ENCODE data around the gene PPT2.

Gene PPT2

DNA sequence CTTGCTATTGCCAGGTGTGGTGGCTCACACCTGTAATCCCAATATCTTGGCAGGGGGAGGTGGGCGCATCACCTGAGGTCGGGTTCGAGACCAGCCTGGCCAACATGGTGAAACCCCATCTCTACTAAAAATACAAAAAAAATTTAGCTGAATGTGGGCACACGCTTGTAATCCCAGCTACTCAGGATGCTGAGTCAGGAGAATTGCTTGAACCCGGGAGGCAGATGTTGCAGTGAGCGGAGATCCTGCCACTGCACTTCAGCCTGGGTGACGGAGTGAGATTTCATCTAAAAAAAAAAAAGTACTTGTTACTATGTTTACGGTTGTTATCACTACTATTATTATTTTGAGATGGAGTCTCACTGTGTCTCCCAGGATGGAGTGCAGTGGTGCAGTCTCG is 3.0 kb downstream of the PPT2 start:
- ATAC-seq, result no peak
- no peaks in the 10 kb centered on the region for H3K9me3 Mint-ChIP-seq
- H3K27ac Mint-ChIP-seq, result no peak overlapping the region
- no peak overlapping the region for H3K4me3 Mint-ChIP-seq
- H3K27me3 Mint-ChIP-seq, result no peaks in the 10 kb centered on the region
- H3K4me1 Mint-ChIP-seq, result peaks cover 35% of the 10 kb centered on the region
- DNase-seq, result no peak

DNA sequence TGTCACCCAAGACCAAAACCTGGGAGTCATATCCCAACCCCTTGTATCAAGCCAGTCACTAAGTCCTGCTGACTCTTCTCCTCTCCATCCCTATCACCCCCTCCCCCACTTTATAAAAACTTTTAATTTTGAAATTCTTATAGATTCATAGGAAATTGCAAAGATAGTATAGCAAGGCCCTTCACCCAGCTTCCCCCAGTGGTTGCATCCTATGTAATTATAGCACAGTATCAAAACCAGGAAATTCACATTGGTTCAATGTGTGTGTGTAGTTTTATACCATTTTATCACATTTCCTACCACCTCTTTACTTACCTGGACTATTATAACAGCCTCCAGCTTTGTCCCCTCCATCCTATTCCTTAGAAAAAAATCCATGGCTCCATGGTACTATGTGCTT is 4.1 kb downstream of the PPT2 start:
- Mint-ChIP-seq H3K27ac (no peak overlapping the region), H3K4me3 (no peak overlapping the region), H3K27me3 (no peaks in the 10 kb centered on the region), H3K4me1 (peaks cover 23% of the 10 kb centered on the region), H3K9me3 (no peaks in the 10 kb centered on the region)
- ATAC-seq (no peak), DNase-seq (no peak)

DNA sequence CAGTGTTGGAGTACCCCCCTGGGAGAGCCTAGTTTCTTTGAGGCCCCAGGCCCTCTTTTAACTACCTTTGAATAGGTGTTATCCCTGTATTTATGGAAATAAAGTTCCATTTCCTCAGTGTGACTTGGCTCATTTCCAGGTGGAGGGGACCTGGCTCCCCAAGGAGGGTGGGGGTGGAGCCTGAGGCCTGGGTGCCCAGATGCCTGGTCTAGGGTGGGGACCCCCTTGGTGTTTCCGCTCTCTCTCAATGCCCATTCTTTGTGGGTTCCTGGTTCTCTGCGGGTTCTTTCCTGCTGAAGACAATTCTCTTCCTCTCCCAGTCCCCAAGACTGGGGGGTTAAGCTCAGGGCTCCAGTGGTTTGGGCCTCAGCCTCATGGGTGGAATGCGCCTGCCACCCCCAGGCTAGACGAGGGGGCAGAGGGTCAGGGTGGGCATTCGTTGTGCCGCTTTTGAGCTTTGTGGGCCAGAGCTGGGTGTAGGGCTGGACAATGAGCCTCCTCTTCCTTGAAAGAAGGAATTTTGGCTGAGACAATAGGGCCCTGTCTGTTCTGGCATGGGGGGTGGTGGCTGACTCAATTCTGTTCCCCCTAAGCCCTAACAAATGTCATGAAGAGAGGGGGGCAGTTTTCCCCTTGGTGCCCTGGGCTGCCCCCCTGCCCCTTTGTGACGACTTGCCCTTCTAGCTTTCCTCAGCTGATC is 9.8 kb downstream of the PPT2 start:
- ATAC-seq, result no peak
- no peaks in the 10 kb centered on the region for H3K9me3 Mint-ChIP-seq
- H3K27me3 Mint-ChIP-seq, result no peaks in the 10 kb centered on the region
- no peak for DNase-seq
- H3K4me3 Mint-ChIP-seq, result no peak overlapping the region
- H3K4me1 Mint-ChIP-seq, result peaks cover 7% of the 10 kb centered on the region
- H3K27ac Mint-ChIP-seq, result peak overlapping the region in 1 of 2 donors; percentile 74

DNA sequence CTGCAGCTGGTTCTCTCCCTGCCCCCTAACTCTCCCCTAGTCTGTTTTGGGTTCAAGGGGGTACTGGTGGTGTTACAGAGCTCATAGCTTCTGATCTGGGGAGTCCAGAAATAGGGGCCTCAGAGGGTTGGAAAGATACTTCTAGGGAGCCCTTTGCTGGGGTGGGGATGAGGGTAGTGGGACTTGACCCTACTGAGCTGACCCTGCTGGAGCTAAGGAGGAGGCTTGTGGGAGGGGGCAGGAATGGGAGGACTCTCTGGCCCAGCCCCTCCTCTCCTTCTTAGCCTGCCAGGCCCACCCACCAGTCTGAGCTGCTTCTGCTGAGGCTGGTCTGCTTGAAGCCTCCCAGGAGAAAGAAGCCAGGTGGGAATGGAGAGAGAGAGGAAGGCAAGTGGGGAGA is 10.4 kb downstream of the PPT2 start, which contains the start of gene EGFL8:
Gene EGFL8 (plus strand): TSS at position 301 of the 400 bp plus-strand sequence. CDS start 1,571 bp downstream, outside the sequence.
- ATAC-seq (no peak), DNase-seq (no peak)
- Mint-ChIP-seq H3K27me3 (no peaks in the 10 kb centered on the region), H3K4me3 (no peak within 1 kb of the TSS), H3K4me1 (peaks cover 7% of the 10 kb centered on the region), H3K9me3 (no peaks in the 10 kb centered on the region), H3K27ac (peak within 1 kb of the TSS in 1 of 2 donors; percentile 74)

DNA sequence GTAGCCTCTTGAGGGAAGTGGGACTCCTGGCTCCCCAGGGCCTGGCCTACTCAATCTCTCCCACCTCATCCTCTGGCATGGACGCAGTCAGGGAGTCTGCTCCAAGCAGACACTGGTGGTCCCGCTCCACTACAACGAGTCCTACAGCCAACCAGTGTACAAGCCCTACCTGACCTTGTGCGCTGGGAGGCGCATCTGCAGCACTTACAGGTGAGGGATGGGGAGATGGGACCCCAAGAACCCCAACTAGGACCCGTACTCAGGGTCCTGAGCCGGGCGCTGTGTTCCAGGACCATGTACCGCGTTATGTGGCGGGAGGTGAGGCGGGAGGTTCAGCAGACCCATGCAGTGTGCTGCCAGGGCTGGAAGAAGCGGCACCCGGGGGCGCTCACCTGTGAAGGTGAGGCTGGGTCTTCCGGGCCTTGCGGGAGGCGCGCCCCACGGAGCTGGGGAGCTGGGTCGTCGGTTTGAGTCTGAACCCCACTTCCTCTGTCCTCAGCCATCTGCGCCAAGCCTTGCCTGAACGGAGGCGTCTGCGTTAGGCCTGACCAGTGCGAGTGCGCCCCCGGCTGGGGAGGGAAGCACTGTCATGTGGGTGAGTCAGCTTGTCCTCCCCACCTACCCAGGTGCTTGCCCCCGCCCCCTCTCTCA is 12.6 kb downstream of the PPT2 start:
- Mint-ChIP-seq H3K27me3 (no peaks in the 10 kb centered on the region), H3K27ac (no peak overlapping the region), H3K4me3 (no peak overlapping the region), H3K4me1 (peaks cover 13% of the 10 kb centered on the region), H3K9me3 (no peaks in the 10 kb centered on the region)
- ATAC-seq (no peak), DNase-seq (no peak)

DNA sequence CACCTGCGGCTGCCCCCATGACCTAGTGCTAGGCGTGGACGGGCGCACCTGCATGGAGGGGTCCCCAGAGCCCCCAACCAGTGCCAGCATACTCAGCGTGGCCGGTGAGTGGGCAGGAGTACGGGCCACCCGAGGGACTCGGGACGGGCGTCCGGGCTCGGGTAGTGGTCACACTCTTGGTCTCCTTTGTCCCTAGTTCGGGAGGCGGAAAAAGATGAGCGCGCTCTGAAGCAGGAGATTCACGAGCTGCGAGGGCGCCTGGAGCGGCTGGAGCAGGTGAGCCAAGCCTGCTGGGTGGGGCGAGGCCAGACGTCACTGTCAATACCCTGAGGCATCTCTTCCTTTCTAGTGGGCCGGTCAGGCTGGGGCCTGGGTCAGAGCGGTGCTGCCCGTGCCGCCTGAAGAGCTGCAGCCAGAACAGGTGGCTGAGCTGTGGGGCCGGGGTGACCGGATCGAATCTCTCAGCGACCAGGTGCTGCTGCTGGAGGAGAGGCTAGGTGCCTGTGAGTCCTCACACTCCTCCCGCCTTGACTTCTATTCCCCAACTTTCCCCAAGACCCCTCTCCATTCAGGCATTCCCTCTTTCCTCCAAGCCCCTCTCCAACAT is 13.3 kb downstream of the PPT2 start:
- DNase-seq (no peak), ATAC-seq (no peak)
- Mint-ChIP-seq H3K4me3 (no peak overlapping the region), H3K27ac (peak overlapping the region; percentile 5 to 16), H3K27me3 (no peaks in the 10 kb centered on the region), H3K4me1 (peaks cover 14% of the 10 kb centered on the region), H3K9me3 (no peaks in the 10 kb centered on the region)

DNA sequence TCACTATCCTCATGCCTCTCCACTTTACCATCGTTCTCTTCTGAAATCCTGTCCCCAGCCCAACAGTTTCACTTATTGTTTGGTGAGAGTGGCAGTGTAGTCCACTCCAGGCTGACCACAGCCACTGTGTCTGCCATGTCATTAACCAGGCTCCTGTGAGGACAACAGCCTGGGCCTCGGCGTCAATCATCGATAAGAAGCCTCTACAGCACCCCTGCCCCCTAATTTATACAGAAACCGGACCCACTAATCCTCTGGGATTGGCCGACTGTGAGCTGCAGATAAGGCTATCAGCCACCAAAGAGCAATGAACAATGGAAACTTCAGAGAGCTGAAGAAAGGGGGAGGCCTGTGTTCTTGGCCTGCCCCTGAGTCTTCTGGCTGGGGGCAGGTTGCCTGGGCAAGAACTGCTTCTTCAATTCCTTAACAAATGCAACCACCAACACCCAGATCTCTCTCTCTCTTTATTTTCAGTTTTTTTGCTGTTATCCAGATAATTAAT is 13.9 kb downstream of the PPT2 start:
- DNase-seq, result no peak
- no peak for ATAC-seq
- Mint-ChIP-seq H3K4me1 (peaks cover 17% of the 10 kb centered on the region), H3K4me3 (no peak overlapping the region), H3K27me3 (no peaks in the 10 kb centered on the region), H3K9me3 (no peaks in the 10 kb centered on the region), H3K27ac (peak overlapping the region; percentile 16 to 37)

DNA sequence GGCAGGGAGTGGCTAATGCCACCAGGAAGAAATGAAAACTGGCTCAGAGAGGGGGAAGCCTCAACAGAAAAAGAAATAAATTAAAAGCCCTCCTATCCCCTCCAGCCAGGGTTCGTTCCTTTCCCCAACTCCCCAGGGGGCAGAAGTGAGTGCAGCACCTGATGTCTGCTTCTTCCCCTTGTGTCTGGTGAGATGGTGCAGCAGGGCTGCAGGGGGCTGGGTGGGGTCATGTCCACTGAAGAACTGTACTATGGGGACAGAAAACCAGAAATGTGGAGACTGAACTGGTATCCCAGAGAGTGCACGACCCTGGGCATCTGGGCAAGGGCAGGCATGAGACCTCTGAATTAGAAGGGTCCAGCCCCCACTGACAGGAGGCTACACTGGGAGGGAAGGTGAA is 14.4 kb downstream of the PPT2 start:
- no peaks in the 10 kb centered on the region for H3K27me3 Mint-ChIP-seq
- no peak overlapping the region for H3K4me3 Mint-ChIP-seq
- no peak for ATAC-seq
- DNase-seq, result no peak
- H3K4me1 Mint-ChIP-seq, result peaks cover 22% of the 10 kb centered on the region
- peak overlapping the region in 1 of 2 donors; percentile 37 for H3K27ac Mint-ChIP-seq
- no peaks in the 10 kb centered on the region for H3K9me3 Mint-ChIP-seq

DNA sequence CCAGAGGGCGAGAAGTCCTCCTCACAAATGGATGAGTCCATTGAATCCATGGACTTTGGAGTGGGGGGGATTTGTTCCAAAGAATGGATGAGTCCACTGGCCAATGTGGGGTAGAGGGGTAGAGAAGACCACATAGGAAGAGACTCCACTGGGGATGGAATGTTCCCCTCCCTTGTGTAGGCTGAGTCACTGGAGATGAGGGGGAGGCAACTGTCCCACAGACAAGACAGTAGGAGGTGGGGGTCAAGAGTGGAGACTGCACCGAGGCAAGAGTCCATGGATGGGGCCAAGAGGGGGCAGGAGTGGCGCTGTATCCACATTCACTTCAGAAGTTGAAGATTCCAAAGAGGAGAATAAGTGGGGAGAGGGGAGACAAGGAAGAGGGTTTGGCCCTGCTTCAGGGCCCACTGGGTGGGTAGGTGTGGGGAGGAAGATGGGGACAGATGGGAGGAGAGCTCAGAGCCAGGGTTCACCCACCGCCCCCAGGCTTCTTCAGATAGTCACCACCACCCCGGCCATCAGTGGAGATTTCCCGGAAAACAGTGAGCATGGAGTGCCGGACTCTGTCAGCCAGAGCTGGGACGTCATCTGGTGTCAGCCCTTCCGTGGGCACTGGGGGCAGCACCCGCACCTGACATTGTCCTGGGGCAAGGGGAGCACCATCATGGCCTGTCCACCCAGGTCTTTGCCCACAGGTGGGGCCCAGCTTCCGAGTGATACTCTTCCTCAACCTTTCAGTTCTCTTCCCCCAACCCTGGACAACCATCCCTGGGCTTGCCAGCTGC is 15.1 kb downstream of the PPT2 start:
- peak overlapping the region; percentile 16 to 35 for H3K27ac Mint-ChIP-seq

DNA sequence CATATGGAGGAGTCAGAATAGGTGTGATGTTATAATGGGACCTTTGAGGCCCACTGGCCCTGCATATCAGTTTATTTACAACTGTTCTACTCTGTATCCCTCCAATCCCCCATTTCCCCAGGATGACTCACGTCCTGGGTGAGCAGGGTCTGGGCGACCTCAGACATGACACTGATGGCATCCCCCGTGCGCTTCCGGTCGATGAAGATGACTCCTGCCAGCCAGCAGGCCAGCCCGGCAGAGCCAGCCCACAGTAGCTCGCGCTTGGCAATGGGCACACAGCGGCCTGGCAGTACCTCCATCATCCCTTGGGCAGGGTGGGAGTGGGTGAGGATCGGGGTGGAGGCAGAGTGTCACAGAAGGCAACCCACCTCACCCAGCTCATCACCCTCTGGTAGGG is 16.4 kb downstream of the PPT2 start:
- no peak for DNase-seq
- Mint-ChIP-seq H3K27me3 (no peaks in the 10 kb centered on the region), H3K27ac (no peak overlapping the region), H3K4me1 (peaks cover 34% of the 10 kb centered on the region), H3K4me3 (no peak overlapping the region), H3K9me3 (no peaks in the 10 kb centered on the region)
- no peak for ATAC-seq

More for the DNA sequence above, 15.1 kb downstream of the PPT2 start:
- Mint-ChIP-seq H3K27me3 (no peaks in the 10 kb centered on the region), H3K9me3 (no peaks in the 10 kb centered on the region), H3K4me3 (no peak overlapping the region), H3K4me1 (peaks cover 26% of the 10 kb centered on the region)
- DNase-seq (no peak), ATAC-seq (no peak)

DNA sequence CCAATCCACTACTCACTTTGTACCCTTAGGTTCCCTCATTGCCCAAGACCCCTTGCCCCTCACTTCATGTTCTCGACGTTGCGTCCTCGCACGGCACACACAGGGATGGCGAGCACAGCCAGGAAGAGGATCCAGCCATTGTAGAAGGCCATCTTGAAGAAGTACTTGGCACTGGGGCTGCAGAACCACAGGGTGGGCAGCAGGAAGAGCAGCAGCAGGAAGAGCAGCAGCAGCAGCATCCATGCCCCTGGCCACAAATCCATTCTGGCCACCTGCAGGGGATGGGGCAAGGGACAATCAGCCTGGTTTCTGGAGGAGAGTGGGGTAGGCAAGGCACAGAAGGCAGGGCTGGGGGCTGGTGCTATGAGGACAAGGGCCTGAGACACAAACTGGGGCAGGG is 17.3 kb downstream of the PPT2 start:
- Mint-ChIP-seq H3K27ac (no peak overlapping the region), H3K9me3 (no peaks in the 10 kb centered on the region), H3K27me3 (no peaks in the 10 kb centered on the region), H3K4me3 (no peak overlapping the region), H3K4me1 (peaks cover 37% of the 10 kb centered on the region)
- DNase-seq (no peak), ATAC-seq (no peak)

DNA sequence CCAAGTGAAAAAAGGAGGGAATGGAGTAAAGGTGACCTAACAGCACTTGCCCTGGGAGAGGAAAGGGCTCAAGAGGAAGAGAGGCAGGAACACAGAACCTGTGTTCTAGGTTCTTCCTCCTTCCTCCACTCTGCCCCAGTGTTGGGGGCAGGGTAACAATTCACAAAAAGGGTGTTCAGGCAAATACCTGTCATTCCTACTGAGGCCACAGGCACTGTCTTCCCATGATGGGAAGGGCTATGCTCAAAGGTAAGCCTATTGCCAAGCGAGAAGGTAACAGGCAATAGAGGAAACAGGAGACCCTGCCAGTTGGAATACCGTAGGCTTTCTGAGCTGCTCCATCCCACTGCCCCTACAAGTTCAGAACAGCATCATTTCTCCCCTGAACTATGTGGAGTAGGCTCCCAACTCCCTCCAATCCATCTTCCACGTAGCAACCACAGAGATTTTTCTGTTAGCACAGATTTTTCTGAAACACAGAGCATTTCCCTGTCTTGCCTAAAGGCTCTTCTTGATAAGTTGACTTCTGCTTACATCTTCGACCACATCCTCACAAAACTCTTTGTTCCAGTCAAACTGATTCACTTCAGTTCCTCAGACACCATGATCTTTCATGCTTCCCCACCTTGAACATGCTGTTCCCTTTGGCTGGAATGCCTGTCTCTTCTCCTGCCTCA is 19.2 kb downstream of the PPT2 start:
- Mint-ChIP-seq H3K27ac (no peak overlapping the region), H3K27me3 (no peaks in the 10 kb centered on the region), H3K9me3 (no peaks in the 10 kb centered on the region), H3K4me3 (no peak overlapping the region), H3K4me1 (peaks cover 47% of the 10 kb centered on the region)
- no peak for ATAC-seq
- no peak for DNase-seq

DNA sequence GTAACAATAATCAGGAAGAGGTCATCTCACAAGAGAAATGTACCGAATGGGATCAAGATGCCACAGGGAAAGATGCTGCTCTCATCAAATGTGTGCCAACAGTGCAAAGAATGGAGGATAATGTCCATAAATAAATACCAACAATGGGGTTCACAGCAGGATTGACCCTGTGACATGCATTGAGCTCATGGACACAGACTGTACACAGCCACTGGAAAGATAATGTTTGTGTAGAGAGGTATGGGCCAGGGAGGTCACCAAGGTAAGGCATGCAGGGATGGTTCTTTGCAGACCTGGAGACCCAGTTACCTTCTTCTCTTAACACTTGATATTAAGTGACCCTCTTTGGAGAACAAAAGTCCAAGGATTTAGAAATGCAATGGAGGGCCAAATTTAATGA is 20.5 kb downstream of the PPT2 start:
- ATAC-seq (no peak), DNase-seq (no peak)
- Mint-ChIP-seq H3K4me3 (peak overlapping the region in 1 of 2 donors; percentile 68), H3K4me1 (peaks cover 56% of the 10 kb centered on the region), H3K27me3 (no peaks in the 10 kb centered on the region), H3K9me3 (no peaks in the 10 kb centered on the region), H3K27ac (no peak overlapping the region)

DNA sequence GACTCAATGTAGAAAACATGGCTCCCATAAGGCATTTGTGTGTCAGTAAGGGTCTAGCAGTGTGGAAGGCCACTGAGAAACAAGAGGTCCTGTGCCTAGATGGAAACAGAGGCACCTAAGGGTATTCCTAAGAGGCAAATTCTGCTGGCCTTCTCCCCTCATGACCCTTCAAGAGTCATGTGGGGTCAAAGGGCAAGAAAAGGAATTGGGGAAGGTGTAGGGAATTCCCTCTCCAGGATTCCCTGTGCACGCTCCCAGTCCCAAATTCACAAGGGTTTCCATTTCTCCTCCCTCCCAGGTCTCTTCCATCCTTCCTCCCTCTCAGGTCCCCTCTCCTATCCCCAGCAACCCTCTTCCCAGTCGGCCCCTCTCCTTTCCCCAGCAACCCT is 21.4 kb downstream of the PPT2 start:
- Mint-ChIP-seq H3K27ac (peak overlapping the region; percentile 47 to 51), H3K9me3 (no peaks in the 10 kb centered on the region), H3K27me3 (no peaks in the 10 kb centered on the region), H3K4me3 (peak overlapping the region; percentile 86 to 94), H3K4me1 (peaks cover 65% of the 10 kb centered on the region)
- DNase-seq (no peak), ATAC-seq (no peak)

All from stimulated activated naive CD8-positive, alpha-beta T cell treated with anti-CD3 and anti-CD28 coated beads, Interleukin-15, amount 100 ng/mL, for 72 hours (primary cell).